ENCODE measurements around the gene CLTCL1.
"Not testable (repeated sequence)": the region's sequence is repeated elsewhere in the genome, so short reads cannot be mapped to it uniquely, and the experiment has no call there.

Gene CLTCL1

GRCh38 chr22:19265779-19266178 is 25.7 kb downstream of the CLTCL1 start:
- TF ChIP-seq CTCF (IDR thresholded peaks at IDR 0.05; ENCODE audit: control insufficient read depth, extremely low read depth, insufficient read depth): no peak
- H3K4me3 ChIP-seq (ENCODE audit: low read depth, low read length): no peak overlapping the region
- DNase-seq (ENCODE audit: low read depth): no peak

- DNase-seq (ENCODE audit: low read depth): no peak
- no peak overlapping the region for H3K4me3 ChIP-seq (ENCODE audit: low read depth, low read length)
- no peak for TF ChIP-seq CTCF (IDR thresholded peaks at IDR 0.05; ENCODE audit: control insufficient read depth, extremely low read depth, insufficient read depth)
These were observed 30.7 kb downstream of the CLTCL1 start for GRCh38 chr22:19260804-19261203.

- no peak for TF ChIP-seq CTCF (IDR thresholded peaks at IDR 0.05; ENCODE audit: control insufficient read depth, extremely low read depth, insufficient read depth)
- DNase-seq (ENCODE audit: low read depth): no peak
- no peak overlapping the region for H3K4me3 ChIP-seq (ENCODE audit: low read depth, low read length)
These were observed 31.3 kb downstream of the CLTCL1 start for GRCh38 chr22:19260194-19260593.

- not testable (repeated sequence) for H3K4me3 ChIP-seq (ENCODE audit: low read depth, low read length)
These were observed 32.6 kb downstream of the CLTCL1 start for GRCh38 chr22:19258968-19259288.

GRCh38 chr22:19258371-19258770 is 33.1 kb downstream of the CLTCL1 start:
- DNase-seq (ENCODE audit: low read depth): no peak
- no peak overlapping the region for H3K4me3 ChIP-seq (ENCODE audit: low read depth, low read length)
- TF ChIP-seq CTCF (IDR thresholded peaks at IDR 0.05; ENCODE audit: control insufficient read depth, extremely low read depth, insufficient read depth): no peak

More at GRCh38 chr22:19258968-19259288, 32.6 kb downstream of the CLTCL1 start:
- DNase-seq (ENCODE audit: low read depth): not testable (repeated sequence)

- not testable (repeated sequence) for H3K4me3 ChIP-seq (ENCODE audit: low read depth, low read length); DNase-seq (ENCODE audit: low read depth)
These were observed 35.2 kb downstream of the CLTCL1 start for GRCh38 chr22:19256362-19256761.

GRCh38 chr22:19253143-19253542 is 38.4 kb downstream of the CLTCL1 start:
- TF ChIP-seq CTCF (IDR thresholded peaks at IDR 0.05; ENCODE audit: control insufficient read depth, extremely low read depth, insufficient read depth): no peak
- no peak overlapping the region for H3K4me3 ChIP-seq (ENCODE audit: low read depth, low read length)
- no peak for DNase-seq (ENCODE audit: low read depth)

- TF ChIP-seq CTCF (IDR thresholded peaks at IDR 0.05; ENCODE audit: control insufficient read depth, extremely low read depth, insufficient read depth): no peak
- DNase-seq (ENCODE audit: low read depth): no peak
These were observed 46.7 kb downstream of the CLTCL1 start for GRCh38 chr22:19244600-19245352.

More at GRCh38 chr22:19244600-19245352, 46.7 kb downstream of the CLTCL1 start:
- H3K4me3 ChIP-seq (ENCODE audit: low read depth, low read length): no peak overlapping the region

All from LNCaP clone FGC (cell line).